Activated CD8-positive, alpha-beta memory T cell treated with anti-CD3 and anti-CD28 coated beads, Interleukin-2, amount 50 U/mL, for 1 hour (primary cell): ENCODE data around the gene MEF2D.

Source experiments
- DNase-seq: peaks from one replicate; pipeline ENCODE4 v3.0.0-alpha.2; 2020; ENCODE audit errors: extremely low read depth

Gene MEF2D

GRCh38 chr1:156428746-156429288 is 71.8 kb downstream of the MEF2D start:
- no peak for DNase-seq

GRCh38 chr1:156427957-156428356 is 72.6 kb downstream of the MEF2D start:
- DNase-seq: no peak

GRCh38 chr1:156425943-156426342 is 74.6 kb downstream of the MEF2D start:
- no peak for DNase-seq

- no peak for DNase-seq
Observed at GRCh38 chr1:156424806-156425432, 75.7 kb downstream of the MEF2D start.

GRCh38 chr1:156423422-156424352 is 76.9 kb downstream of the MEF2D start:
- DNase-seq: no peak

- no peak for DNase-seq
Observed at GRCh38 chr1:156422602-156423091, 77.9 kb downstream of the MEF2D start.

- no peak for DNase-seq
Observed at GRCh38 chr1:156421939-156422601, 78.5 kb downstream of the MEF2D start.

- DNase-seq: no peak
Observed at GRCh38 chr1:156421062-156421938, 79.3 kb downstream of the MEF2D start.

GRCh38 chr1:156420205-156421061 is 80.1 kb downstream of the MEF2D start:
- DNase-seq: no peak

- DNase-seq: no peak
Observed at GRCh38 chr1:156419854-156420204, 80.7 kb downstream of the MEF2D start.

GRCh38 chr1:156418416-156419070 is 82.0 kb downstream of the MEF2D start:
- DNase-seq: no peak

GRCh38 chr1:156417401-156418020 is 83.1 kb downstream of the MEF2D start:
- DNase-seq: no peak

- no peak for DNase-seq
Observed at GRCh38 chr1:156416993-156417392, 83.6 kb downstream of the MEF2D start.

- no peak for DNase-seq
Observed at GRCh38 chr1:156414461-156415064, 86.0 kb downstream of the MEF2D start.
